ENCODE results near the gene CDON.

CDON gene

GRCh38 chr11:125942771-125943428, 119.8 kb downstream of the CDON start:
- no peak for DNase-seq (ENCODE audit: low read depth)

- DNase-seq (ENCODE audit: low read depth) = no peak
Observed at GRCh38 chr11:125941619-125942611, 120.8 kb downstream of the CDON start.

GRCh38 chr11:125941267-125941618, 121.4 kb downstream of the CDON start:
- no peak for DNase-seq (ENCODE audit: low read depth)

GRCh38 chr11:125940145-125940544, 122.5 kb downstream of the CDON start:
- no peak for DNase-seq (ENCODE audit: low read depth)

- DNase-seq (ENCODE audit: low read depth) = no peak
Observed at GRCh38 chr11:125939081-125939521, 123.6 kb downstream of the CDON start.

- no peak for DNase-seq (ENCODE audit: low read depth)
Observed at GRCh38 chr11:125938418-125938817, 124.2 kb downstream of the CDON start.

- no peak for DNase-seq (ENCODE audit: low read depth)
Observed at GRCh38 chr11:125935618-125936199, 127.0 kb downstream of the CDON start.

- no peak for DNase-seq (ENCODE audit: low read depth)
Observed at GRCh38 chr11:125935056-125935455, 127.6 kb downstream of the CDON start.

GRCh38 chr11:125934473-125934872, 128.2 kb downstream of the CDON start:
- no peak for DNase-seq (ENCODE audit: low read depth)

- no peak for DNase-seq (ENCODE audit: low read depth)
Observed at GRCh38 chr11:125933030-125933813, 129.4 kb downstream of the CDON start.

- DNase-seq (ENCODE audit: low read depth) = no peak
Observed at GRCh38 chr11:125932301-125932700, 130.4 kb downstream of the CDON start.

GRCh38 chr11:125931668-125932067, 131.0 kb downstream of the CDON start:
- DNase-seq (ENCODE audit: low read depth) = no peak

GRCh38 chr11:125931116-125931515, 131.6 kb downstream of the CDON start:
- no peak for DNase-seq (ENCODE audit: low read depth)

GRCh38 chr11:125930076-125930450, 132.6 kb downstream of the CDON start:
- DNase-seq (ENCODE audit: low read depth) = no peak

GRCh38 chr11:125929445-125930075, 133.1 kb downstream of the CDON start:
- no peak for DNase-seq (ENCODE audit: low read depth)

GRCh38 chr11:125926682-125927081, 136.0 kb downstream of the CDON start:
- no peak for DNase-seq (ENCODE audit: low read depth)

GRCh38 chr11:125925804-125926203, 136.9 kb downstream of the CDON start:
- DNase-seq (ENCODE audit: low read depth) = no peak

- DNase-seq (ENCODE audit: low read depth) = no peak
Observed at GRCh38 chr11:125925247-125925740, 137.4 kb downstream of the CDON start.

- no peak for DNase-seq (ENCODE audit: low read depth)
Observed at GRCh38 chr11:125924384-125925007, 138.2 kb downstream of the CDON start.

GRCh38 chr11:125923633-125924032, 139.0 kb downstream of the CDON start:
- DNase-seq (ENCODE audit: low read depth) = no peak

GRCh38 chr11:125923012-125923579, 139.6 kb downstream of the CDON start:
- DNase-seq (ENCODE audit: low read depth) = no peak

All from HS-27A (cell line).